ENCODE data around the gene MDFIC2.
A peak's percentile ranks its signal among the peaks of the same experiment; 100 is the strongest.

- TF ChIP-seq GATA2 (IDR thresholded peaks at IDR 0.05; ENCODE audit: low read depth, low read length), result peak; percentile 56; the same call in 1 of the 2 replicates
- no peak; the same call in 1 of the 2 replicates for TF ChIP-seq GATA3 (IDR thresholded peaks at IDR 0.05; ENCODE audit: low read depth, low read length)
Measured at GRCh38 chr3:70233112-70233511, 79.3 kb downstream of the MDFIC2 start.
